Gastroesophageal sphincter (tissue), 4 donors: ENCODE data around the gene STRN. TPM values are rescaled to one million over a fixed set of nuclear protein-coding genes. Genes with fewer than 3 reads are reported as not detected.

Experiments used
- ATAC-seq: fragments of 150-250 bp; one replicate; pipeline ENCODE4 v1.9.1; 2016; ENCODE audit warnings: mild to moderate bottlenecking, moderate library complexity
- H3K27ac ChIP-seq, 4 donors: fragments of 200-600 bp; sonication (generic) in 3 of 4; 1 replicate in 3 of 4; 2 replicates in 1 of 4; pipeline ENCODE4 v1.5.1; 2016 to 2019
- H3K27me3 ChIP-seq: fragments of 200-600 bp; sonication (generic); one replicate; pipeline ENCODE4 v1.5.1; 2019
- H3K36me3 ChIP-seq, 2 donors: fragments of 200-600 bp; sonication (generic); one replicate each; pipeline ENCODE4 v1.5.1; 2019; ENCODE audit warnings: control low read depth in 1 of 2
- H3K4me1 ChIP-seq, 3 donors: fragments of 200-600 bp; sonication (generic); 1 replicate in 2 of 3; 2 replicates in 1 of 3; pipeline ENCODE4 v1.5.1; 2016 to 2019; ENCODE audit warnings: control low read depth in 2 of 3
- H3K4me3 ChIP-seq, 2 donors: fragments of 200-600 bp; sonication (generic); one replicate each; pipeline ENCODE4 v1.5.1; 2019; ENCODE audit warnings: mild to moderate bottlenecking in 1 of 2, moderate library complexity in 1 of 2
- H3K9me3 ChIP-seq, 3 donors: fragments of 200-600 bp; sonication (generic); one replicate each; pipeline ENCODE4 v1.5.1; 2017 to 2019; ENCODE audit warnings: control low read depth in 2 of 3
- CTCF ChIP-seq, 4 experiments: fragments of 200-600 bp in 2 of 4; fragments of 450-650 bp in 2 of 4; sonication (generic) in 1 of 4; IDR thresholded peaks; one replicate each; pipeline ENCODE4 v1.5.1; 2017 to 2019; ENCODE audit warnings: antibody characterized with exemption in 4 of 4, mild to moderate bottlenecking in 2 of 4, moderate library complexity in 2 of 4
- EP300 ChIP-seq: sonication (generic); formaldehyde crosslinking; IDR thresholded peaks from one replicate; pipeline ENCODE4 v1.6.1; 2017; ENCODE audit warnings: antibody characterized with exemption, mild to moderate bottlenecking
- POLR2A ChIP-seq, 2 donors: fragments of 450-650 bp; IDR thresholded peaks; one replicate each; pipeline ENCODE4 v1.6.1; 2017; ENCODE audit warnings: antibody characterized with exemption in 2 of 2, mild to moderate bottlenecking in 2 of 2, moderate library complexity in 1 of 2
- POLR2AphosphoS5 ChIP-seq: sonication (generic); formaldehyde crosslinking; IDR thresholded peaks from one replicate; pipeline ENCODE4 v1.6.1; 2017; ENCODE audit warnings: antibody characterized with exemption
- WGBS, 2 donors: methylation state at CpG; one replicate each; pipeline ENCODE4 v1.1.5; 2018; ENCODE audit warnings: low coverage in 1 of 2; 5-methylcytosine and 5-hydroxymethylcytosine counted together
- total RNA-seq, 4 donors: library from RNA; depleted of rRNA; stranded (reverse); fragments of >200 nt; gene quantifications; one replicate each; pipeline ENCODE4 v1.1.0, GENCODE V29; 2016

The STRN gene
- total RNA-seq, 4 donors from 2014 or later: 18.5 to 24.6 (median 20.9) TPM

DNA sequence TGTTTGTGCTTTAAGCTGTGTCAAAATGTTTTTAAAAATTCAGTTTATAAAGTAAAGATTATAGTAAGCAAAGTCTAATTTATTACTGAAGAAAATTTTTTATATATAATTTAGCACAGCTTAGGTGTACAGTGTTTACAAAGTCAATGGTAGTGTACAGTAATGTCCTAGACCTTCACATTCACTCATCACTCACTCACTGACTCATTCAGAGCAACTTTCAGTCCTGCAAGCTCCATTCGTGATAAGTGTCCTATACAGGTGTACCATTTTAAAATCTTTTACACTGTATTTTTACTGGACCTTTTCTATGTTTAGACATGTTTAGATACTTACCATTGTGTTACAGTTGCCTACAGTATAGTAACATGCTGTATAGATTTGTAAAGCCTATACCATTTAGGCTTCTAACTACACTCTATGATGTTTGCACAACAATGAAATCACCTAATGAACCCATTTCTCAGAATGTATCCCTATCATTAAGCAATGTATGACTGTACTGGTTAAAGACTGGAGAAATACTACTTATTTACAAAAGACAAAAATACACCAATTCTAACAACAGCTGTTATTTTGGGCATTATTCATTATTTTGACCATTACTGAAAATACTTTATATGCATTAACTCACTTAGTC lies 95.1 kb downstream of the STRN start:
- Histone ChIP-seq H3K27me3 (no peaks in the 10 kb centered on the region), H3K4me1 (no peaks in the 10 kb centered on the region), H3K27ac (no peak overlapping the region), H3K36me3 (peaks cover 0 to 82% of the 10 kb centered on the region in 2 donors), H3K4me3 (no peak overlapping the region), H3K9me3 (no peaks in the 10 kb centered on the region)
- no peak for TF ChIP-seq EP300
- TF ChIP-seq POLR2AphosphoS5: no peak
- no peak for TF ChIP-seq CTCF (IDR thresholded peaks at IDR 0.05)
- no peak for TF ChIP-seq POLR2A (IDR thresholded peaks at IDR 0.05)
- no peak for ATAC-seq
- WGBS, 2 donors: 73 to 91% methylated on average over 1 of the region's 1 CpG

- Histone ChIP-seq H3K4me1 (no peaks in the 10 kb centered on the region), H3K4me3 (no peak overlapping the region), H3K36me3 (peaks cover 0 to 77% of the 10 kb centered on the region in 2 donors), H3K27ac (no peak overlapping the region), H3K27me3 (no peaks in the 10 kb centered on the region), H3K9me3 (no peaks in the 10 kb centered on the region)
- ATAC-seq: no peak
- TF ChIP-seq POLR2A (IDR thresholded peaks at IDR 0.05) (no peak), EP300 (no peak), POLR2AphosphoS5 (no peak), CTCF (IDR thresholded peaks at IDR 0.05) (no peak)
- 61 to 63% methylated on average over 3 of the region's 3 CpGs for WGBS, 2 donors
Observed at GRCh38 chr2:36869606-36870005, 96.7 kb downstream of the STRN start.

DNA sequence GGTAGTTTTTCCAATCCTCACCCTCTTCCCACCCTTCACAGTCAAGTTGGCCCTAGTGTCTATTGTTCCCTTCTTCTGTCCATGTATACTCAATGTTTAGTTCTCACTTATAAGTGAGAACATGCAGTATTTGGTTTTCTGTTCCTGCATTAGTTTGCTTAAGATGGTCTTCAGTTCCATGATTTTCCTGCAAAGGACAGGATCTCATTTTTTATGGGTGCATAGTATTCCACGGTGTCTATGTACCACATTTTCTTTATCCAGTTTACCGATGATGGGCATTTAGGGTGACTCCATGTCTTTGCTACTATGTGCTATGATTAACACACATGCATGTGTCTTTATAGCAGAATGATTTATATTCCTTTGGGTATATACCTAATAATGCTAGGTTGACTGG lies 104.4 kb downstream of the STRN start:
- ATAC-seq: no peak

DNA sequence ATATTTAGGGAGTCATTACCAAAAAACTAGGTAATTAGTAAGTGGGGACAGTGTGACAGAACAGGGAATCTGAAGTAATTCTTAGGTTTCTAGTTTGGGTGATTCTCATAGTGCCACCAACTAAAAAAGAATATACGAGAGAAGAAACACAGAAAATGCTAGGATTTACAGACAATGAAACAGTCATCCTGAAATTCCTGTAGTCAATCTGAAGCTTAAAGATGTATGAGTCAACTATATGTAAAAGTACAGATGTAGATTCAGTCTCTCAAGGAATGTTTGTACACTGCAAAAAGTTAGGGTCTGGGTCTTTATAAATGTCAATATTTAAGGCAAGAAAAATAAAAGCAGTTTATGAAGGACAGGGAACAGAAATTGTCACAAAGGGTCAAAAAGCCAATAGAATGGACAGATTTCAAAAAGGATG lies 107.0 kb downstream of the STRN start:
- 50 to 95% methylated on average over 1 of the region's 1 CpG for whole genome bisulfite sequencing, 2 donors
- TF ChIP-seq CTCF (IDR thresholded peaks at IDR 0.05): no peak
- no peak for TF ChIP-seq EP300
- no peak for TF ChIP-seq POLR2AphosphoS5
- TF ChIP-seq POLR2A (IDR thresholded peaks at IDR 0.05): no peak
- Histone ChIP-seq H3K9me3 (no peaks in the 10 kb centered on the region), H3K4me3 (no peak overlapping the region), H3K27ac (no peak overlapping the region), H3K4me1 (no peaks in the 10 kb centered on the region), H3K27me3 (no peaks in the 10 kb centered on the region), H3K36me3 (peaks cover 0 to 60% of the 10 kb centered on the region in 2 donors)
- ATAC-seq: no peak

More for the DNA sequence above, 104.4 kb downstream of the STRN start:
- Histone ChIP-seq H3K27ac (no peak overlapping the region), H3K36me3 (peaks cover 0 to 62% of the 10 kb centered on the region in 2 donors), H3K4me3 (no peak overlapping the region), H3K4me1 (no peaks in the 10 kb centered on the region), H3K9me3 (no peaks in the 10 kb centered on the region), H3K27me3 (no peaks in the 10 kb centered on the region)
- WGBS, 2 donors: 100% methylated on average over 1 to 2 of the region's 2 CpGs
- TF ChIP-seq CTCF (IDR thresholded peaks at IDR 0.05) (no peak), POLR2A (IDR thresholded peaks at IDR 0.05) (no peak), POLR2AphosphoS5 (no peak), EP300 (no peak)
